ENCODE data around the gene SLC35B2. TPM values are rescaled to one million over a fixed set of nuclear protein-coding genes. Genes with fewer than 3 reads are reported as not detected.
A peak's percentile ranks its signal among the peaks of the same experiment; 100 is the strongest.

SLC35B2 gene
- total and polyA plus RNA-seq, 10 of the 15 experiments (the other 5 are each of a cell fraction or from before 2014, with no cell fraction given), result 11.3 to 45.4 (median 33.8) TPM

GRCh38 chr6:44211284-44211683 lies 46.0 kb downstream of the SLC35B2 start:
- Histone ChIP-seq H3K79me2 (ENCODE audit: control insufficient read depth, insufficient read depth, low read length) (no peaks in the 10 kb centered on the region), H3K4me2 (ENCODE audit: control insufficient read depth, insufficient read depth) (no peak overlapping the region), H3K36me3 (ENCODE audit: control insufficient read depth in 2 of 2, insufficient read depth in 2 of 2, low read length in 1 of 2) (no peaks in the 10 kb centered on the region), H4K20me1 (ENCODE audit: control insufficient read depth, insufficient read depth) (no peaks in the 10 kb centered on the region), H3K9me3 (replicated peaks; ENCODE audit: control insufficient read depth, insufficient read depth, low read length) (no peaks in the 10 kb centered on the region), H3K27me3 (replicated peaks in 1 of 2; ENCODE audit: control insufficient read depth in 2 of 2, insufficient read depth in 2 of 2, low read length in 1 of 2) (no peaks in the 10 kb centered on the region), H3K27ac (ENCODE audit: control insufficient read depth, insufficient read depth) (no peak overlapping the region), H3K9ac (ENCODE audit: control insufficient read depth, insufficient read depth, low read length) (no peak overlapping the region), H3K4me1 (ENCODE audit: control insufficient read depth, insufficient read depth, low read length) (no peaks in the 10 kb centered on the region), H3K4me3 (no peak overlapping the region), H2AFZ (ENCODE audit: control insufficient read depth, low read depth, low read length) (no peak overlapping the region)
- ATAC-seq, result no peak
- SMC1A ChIA-PET (ENCODE audit: uncharacterized antibody, unreplicated experiment), result interaction anchor here (1.0 to 1.2 kb wide), 2 partner anchors 12 to 16 kb away, joined by 3 read pairs; partner anchors contain the start of gene SLC29A1
- in situ Hi-C loops (cut with MboI) (no loop called here), intact Hi-C loops (cut with micrococcal nuclease; ENCODE audit: unreplicated experiment) (no loop called here)
- WGBS (ENCODE audit: insufficient coverage, insufficient replicate concordance, low lambda C conversion rate, missing lambda C conversion rate), result 0% methylated on average over 1 of the region's 3 CpGs
- POLR2A ChIA-PET, result no interaction called here
- DNase-seq (ENCODE audit: low read depth, low spot score), result no peak
- CTCF ChIA-PET, result interaction anchor here (1.0 to 1.6 kb wide), 3 partner anchors 12 to 114 kb away, joined by 3 to 4 read pairs (median 3); partner anchors contain the start of gene SLC29A1
- RAD21 ChIA-PET (ENCODE audit: unreplicated experiment), result no interaction called here
- no TSS peak for BruUV-seq (replicated peaks)
- peak; percentile 31 for FAIRE-seq
- TF ChIP-seq E2F4 (IDR thresholded peaks at IDR 0.05; ENCODE audit: low read depth, low read length) (no peak), LARP7 (IDR thresholded peaks at IDR 0.05) (no peak), BHLHE40 (IDR thresholded peaks at IDR 0.05; ENCODE audit: borderline replicate concordance in 1 of 2, low read depth in 2 of 2, low read length in 1 of 2) (no peak), HDAC2 (IDR thresholded peaks at IDR 0.05) (no peak), SPI1 (IDR thresholded peaks at IDR 0.05; ENCODE audit: borderline replicate concordance, insufficient read depth, low read depth, low read length) (no peak), PML (IDR thresholded peaks at IDR 0.05; ENCODE audit: low read length) (no peak), YBX1 (IDR thresholded peaks at IDR 0.05) (no peak)

All from GM12878 (cell line).